GM19035 (cell line): ENCODE results near the gene ABHD16B.
A peak's percentile ranks its signal among the peaks of the same experiment; 100 is the strongest.
"Not testable (repeated sequence)": the region's sequence is repeated elsewhere in the genome, so short reads cannot be mapped to it uniquely, and the experiment has no call there.

ENCODE experiments used
- ATAC-seq: cut with Tn5 transposase; IDR thresholded peaks from one replicate; pipeline ENCODE4 v1.9.1; 2021; ENCODE audit not compliant: unreplicated experiment

ABHD16B gene

DNA sequence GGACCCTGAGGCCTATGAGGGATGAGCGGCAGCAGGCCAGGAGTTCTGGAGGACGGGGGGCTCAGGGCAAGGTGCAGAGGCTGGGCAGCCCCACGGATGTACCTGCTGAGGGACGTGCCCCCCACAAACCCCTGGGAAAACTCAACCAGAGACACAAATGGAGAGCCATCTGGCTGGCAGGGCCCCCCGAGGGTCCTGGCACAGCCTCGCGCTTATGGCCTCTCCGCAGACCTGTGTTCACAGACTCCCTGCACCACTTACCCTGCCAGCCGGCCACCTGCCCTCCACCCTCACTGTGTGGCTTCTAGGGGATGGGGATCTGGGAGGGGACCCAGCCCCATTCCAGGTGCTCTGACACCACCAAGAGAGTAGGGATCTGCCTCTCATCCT lies 26.8 kb upstream of the ABHD16B start:
- ATAC-seq, result no peak

- no peak for ATAC-seq
Measured at GRCh38 chr20:63835021-63835858, 26.1 kb upstream of the ABHD16B start.

GRCh38 chr20:63836458-63837344 lies 24.6 kb upstream of the ABHD16B start:
- no peak for ATAC-seq

GRCh38 chr20:63837479-63837878 lies 23.8 kb upstream of the ABHD16B start:
- ATAC-seq, result no peak

GRCh38 chr20:63839620-63840019 lies 21.7 kb upstream of the ABHD16B start:
- no peak for ATAC-seq

DNA sequence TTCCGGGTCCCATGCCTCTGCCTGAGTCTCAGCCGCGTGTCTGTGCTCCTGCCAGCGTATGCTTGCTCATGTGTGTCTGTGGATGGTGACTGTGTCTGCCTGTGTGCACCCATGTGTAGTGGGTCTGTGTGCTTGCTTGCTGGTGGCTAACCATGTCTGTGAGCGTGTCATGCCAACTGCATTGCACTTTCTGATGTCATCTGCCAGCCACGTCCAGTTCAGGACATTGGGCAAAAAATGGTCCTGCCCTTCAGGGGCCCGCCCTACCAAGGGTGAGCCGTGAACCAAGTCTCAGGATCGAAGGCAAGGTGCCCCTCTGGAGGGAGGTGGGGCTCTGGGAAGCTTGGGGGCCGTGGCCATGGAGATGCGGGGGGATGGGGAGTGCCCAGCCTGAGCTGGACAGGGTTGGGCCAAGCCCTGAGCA lies 20.9 kb upstream of the ABHD16B start:
- ATAC-seq, result no peak

DNA sequence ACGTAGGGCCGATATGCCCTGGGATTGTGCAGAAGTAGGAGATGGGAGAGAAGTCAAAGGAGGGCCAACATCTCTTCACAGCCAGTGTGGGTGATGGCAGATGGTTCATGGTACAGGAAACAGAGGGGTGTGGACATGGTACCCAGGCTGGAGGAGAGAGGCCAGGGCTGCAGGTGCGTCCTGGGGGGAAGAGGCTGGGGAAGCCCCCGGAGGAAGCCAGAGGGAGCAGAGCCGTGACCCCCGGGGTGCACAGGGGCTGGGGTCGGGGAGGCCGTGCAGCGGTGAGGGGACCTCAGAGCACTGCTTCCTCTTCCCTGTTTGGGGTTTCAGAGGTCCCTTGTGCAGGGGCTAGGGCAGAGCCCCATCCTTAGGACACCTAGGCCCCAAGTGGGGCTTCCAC lies 19.0 kb upstream of the ABHD16B start:
- no peak for ATAC-seq

- no peak for ATAC-seq
Measured at GRCh38 chr20:63843222-63843621, 18.1 kb upstream of the ABHD16B start.

DNA sequence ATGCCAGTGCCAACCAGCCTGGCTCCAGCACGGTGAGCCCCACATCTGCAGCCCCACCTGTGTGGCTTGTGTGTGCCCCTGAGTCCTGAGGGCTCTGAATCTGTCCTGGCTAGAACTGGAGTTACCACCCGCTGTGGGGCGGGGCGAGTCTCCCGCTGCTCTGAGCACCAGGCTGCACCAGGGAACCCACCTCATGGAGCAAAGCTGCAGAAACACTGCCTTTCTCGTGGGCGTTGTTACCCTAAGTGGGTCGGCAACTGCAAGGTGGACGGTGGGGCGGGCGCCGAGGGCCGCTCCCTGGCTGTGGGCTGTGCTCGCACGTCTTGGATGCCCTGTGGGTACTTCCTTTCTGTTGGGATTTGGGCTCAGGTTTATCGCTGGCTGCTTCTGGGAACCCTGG lies 17.5 kb upstream of the ABHD16B start:
- no peak for ATAC-seq

- no peak for ATAC-seq
Measured at GRCh38 chr20:63844511-63844991, 16.7 kb upstream of the ABHD16B start.

DNA sequence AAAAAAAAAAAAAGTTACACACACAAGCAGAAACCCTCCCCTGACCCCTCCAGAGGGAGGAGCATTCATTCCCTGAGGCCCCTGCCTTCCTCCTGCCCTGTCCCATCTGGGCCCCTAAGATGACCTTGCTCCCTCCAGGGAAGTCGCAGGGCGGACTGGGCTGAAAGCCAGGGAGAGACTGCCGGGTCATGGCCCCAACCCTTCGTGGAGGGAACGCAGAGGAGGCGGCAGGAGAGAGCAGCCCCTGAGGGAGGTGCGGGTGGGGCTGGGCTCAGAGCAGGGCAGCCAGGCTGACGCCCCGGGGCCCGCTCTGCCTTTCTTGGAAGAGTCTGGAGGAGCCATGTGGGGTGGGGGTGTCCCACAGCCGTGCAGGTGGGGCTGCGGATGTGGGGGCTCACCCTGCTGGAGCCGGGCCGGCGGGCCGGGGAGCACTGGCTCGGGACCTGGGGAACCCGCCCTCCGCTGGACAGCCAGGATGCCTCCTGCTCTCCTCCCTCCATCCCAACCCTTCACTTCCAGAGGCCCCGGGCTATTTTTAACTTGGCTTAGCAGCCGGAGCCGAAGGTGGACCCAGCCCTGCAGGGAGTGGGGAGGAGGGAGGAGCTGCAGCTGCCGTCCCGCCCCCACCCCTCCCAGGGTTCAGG lies 15.0 kb upstream of the ABHD16B start:
- no peak for ATAC-seq

DNA sequence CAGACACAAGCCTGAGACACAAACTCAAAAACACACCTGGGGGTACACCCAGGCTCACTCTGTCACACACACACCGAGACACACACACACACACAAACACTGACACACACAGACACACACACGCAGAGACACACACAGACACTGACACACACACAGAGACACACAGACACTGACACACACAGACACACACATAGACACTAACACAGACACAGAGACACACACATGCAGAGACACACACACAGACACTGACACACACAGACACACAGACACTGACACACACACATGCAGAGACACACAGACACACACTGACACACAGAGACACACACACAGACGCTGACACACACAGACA lies 14.4 kb upstream of the ABHD16B start:
- ATAC-seq, result no peak

GRCh38 chr20:63847237-63848002 lies 13.9 kb upstream of the ABHD16B start:
- ATAC-seq, result no peak

GRCh38 chr20:63848003-63848911 lies 13.0 kb upstream of the ABHD16B start:
- no peak for ATAC-seq

DNA sequence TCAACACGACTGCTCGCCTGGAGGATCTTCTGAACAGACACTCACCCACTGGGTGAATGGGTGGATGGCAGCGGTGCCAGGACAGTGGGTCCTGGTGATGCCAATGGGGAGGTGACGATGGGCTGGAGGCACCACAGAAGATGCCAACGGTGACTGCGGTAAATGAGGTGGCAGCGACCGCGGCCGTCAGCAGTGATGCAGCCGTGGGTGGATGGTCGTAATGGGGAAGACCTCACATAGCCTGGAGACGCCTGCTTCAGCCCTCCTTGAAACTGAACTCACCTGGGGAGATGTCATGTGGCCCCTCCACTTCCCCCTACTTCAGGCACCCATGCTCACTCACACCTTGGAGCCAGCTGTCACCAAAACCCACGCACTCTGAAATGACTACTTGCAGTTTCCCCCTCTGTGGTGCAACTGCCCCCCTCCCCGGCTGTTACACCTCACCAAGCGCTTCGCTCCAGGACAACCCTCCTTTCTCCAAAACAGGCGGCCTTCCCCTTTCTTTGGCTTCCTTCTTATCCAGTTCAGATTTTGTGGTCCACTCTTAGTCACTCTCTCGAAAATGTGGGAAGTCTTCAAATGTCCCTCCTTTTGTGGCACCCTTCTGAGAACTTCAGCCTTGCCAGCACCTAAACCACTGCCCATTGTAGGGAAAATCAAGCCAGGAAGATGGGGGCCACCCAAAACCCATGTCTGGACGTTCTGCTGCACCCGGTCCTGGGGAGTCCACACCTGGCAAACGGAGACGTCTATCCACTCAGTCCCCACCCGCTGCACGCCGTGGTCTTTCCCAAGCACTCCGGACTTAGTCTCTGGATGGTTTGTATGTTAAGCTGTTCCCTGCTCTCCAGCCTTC lies 10.4 kb upstream of the ABHD16B start:
- ATAC-seq, result peak; percentile 78

DNA sequence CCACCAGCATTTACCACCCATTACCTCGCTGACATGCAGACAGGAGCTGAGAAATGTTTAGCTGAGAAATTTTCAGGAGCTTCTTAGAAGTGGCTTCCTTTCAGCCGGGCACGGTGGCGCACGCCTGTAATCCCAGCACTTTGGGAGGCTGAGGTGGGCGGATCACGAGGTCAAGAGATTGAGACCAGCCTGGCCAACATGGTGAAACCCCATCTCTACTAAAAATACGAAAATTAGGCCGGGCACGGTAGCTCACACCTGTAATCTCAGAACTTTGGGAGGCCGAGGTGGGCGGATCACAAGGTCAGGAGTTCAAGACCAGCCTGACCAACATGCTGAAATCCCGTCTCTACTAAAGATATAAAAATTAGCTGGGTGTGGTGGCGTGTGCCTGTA lies 9.8 kb upstream of the ABHD16B start:
- ATAC-seq, result not testable (repeated sequence)

DNA sequence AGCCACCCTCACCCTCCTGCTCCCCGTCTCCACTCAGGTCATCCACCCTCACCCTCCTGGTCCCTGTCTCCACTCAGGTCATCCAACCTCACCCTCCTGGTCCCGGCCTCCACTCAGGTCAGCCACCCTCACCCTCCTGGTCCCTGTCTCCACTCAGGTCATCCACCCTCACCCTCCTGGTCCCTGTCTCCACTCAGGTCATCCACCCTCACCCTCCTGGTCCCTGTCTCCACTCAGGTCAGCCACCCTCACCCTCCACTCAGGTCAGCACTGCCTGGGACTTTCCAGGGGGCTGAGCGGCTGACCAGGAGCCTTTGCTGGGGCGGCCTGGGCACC lies 7.6 kb upstream of the ABHD16B start:
- ATAC-seq, result not testable (repeated sequence)

DNA sequence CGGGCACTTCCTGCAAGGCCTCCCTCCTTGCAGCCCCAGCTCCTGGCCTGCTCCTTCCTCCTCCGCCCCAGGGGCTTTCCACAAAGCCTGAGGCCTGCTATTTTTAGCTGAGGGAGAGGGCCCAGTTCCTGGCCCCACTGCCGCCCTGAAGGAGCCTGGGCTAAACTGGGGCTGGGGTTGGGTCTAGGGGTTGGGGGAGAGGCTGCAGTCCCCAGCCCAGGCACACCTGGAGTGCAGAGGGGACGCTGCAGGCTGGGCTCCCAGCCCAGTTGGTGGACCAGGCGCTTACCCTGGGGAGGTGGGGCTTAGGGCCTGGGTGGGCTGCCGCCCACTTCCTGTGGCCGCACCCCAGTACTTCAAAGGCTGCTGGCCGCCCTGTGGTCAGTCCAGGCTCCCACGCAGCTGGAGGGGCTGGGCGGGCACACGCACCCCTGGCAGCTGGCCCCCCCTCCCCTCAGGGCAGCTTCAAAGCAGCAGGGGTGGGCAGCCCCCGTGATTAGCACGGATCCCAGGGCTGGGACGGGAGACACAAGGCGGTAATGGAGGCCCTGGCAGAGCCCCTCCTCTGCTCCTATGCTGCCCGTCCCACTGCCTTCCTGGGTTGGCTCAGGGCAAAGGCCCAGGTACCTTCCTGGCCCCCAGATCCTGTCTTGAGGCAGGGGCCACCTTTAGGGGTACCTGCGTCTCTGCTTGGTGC lies 7.1 kb upstream of the ABHD16B start:
- ATAC-seq, result no peak
